ENCODE measurements around the gene IL4R. TPM values are rescaled to one million over a fixed set of nuclear protein-coding genes. Genes with fewer than 3 reads are reported as not detected.

IL4R gene
- total and polyA plus RNA-seq, 3 donors from 2014 or later: 41.4 to 70.7 (median 68.6) TPM

- no peaks in the 10 kb centered on the region for H3K27me3 ChIP-seq
- no peaks in the 10 kb centered on the region for H3K9me3 ChIP-seq
- 88% methylated on average over 12 of the region's 12 CpGs for WGBS, 2 donors
- no peak overlapping the region for H3K27ac ChIP-seq
- H3K4me1 ChIP-seq: no peaks in the 10 kb centered on the region
- intact Hi-C loops (cut with DNase I; ENCODE audit: low total_unique reads): no loop called here
- TF ChIP-seq CTCF (IDR thresholded peaks at IDR 0.05) (no peak), POLR2A (IDR thresholded peaks at IDR 0.05) (no peak)
- DNase-seq: no peak
- no peak overlapping the region for H3K4me3 ChIP-seq
- H3K36me3 ChIP-seq (ENCODE audit: low read depth, missing control alignments): no peaks in the 10 kb centered on the region
Measured at GRCh38 chr16:27303256-27304100, 10.3 kb upstream of the IL4R start.

DNA sequence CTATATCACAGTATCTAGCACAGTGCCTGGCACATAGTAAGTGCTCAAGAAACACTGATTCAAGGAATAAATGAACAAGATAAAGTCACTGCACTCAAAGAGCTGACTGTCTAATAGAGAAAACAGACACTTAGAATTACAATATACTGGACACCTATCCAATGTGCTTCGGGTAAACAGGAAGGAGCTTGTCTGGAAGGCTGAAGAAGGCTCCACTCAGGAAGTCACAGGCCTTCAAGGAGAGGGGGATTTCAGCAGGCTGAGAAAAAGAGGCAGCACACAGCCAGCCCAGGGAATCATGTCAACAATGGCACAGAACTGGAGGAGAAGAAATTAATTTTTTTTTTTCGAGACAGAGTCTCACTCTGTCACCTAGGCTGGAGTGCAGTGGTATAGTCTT lies 9.7 kb upstream of the IL4R start:
- Histone ChIP-seq H3K4me1 (no peaks in the 10 kb centered on the region), H3K27me3 (no peaks in the 10 kb centered on the region), H3K9me3 (no peaks in the 10 kb centered on the region), H3K4me3 (no peak overlapping the region), H3K27ac (no peak overlapping the region), H3K36me3 (ENCODE audit: low read depth, missing control alignments) (no peaks in the 10 kb centered on the region)
- DNase-seq: no peak
- intact Hi-C loops (cut with DNase I; ENCODE audit: low total_unique reads): no loop called here
- TF ChIP-seq POLR2A (IDR thresholded peaks at IDR 0.05) (no peak), CTCF (IDR thresholded peaks at IDR 0.05) (no peak)
- 64 to 79% methylated on average over 2 of the region's 2 CpGs for WGBS, 2 donors

- Histone ChIP-seq H3K36me3 (ENCODE audit: low read depth, missing control alignments) (no peaks in the 10 kb centered on the region), H3K27ac (no peak overlapping the region), H3K27me3 (no peaks in the 10 kb centered on the region), H3K4me1 (no peaks in the 10 kb centered on the region), H3K9me3 (no peaks in the 10 kb centered on the region), H3K4me3 (no peak overlapping the region)
- TF ChIP-seq POLR2A (IDR thresholded peaks at IDR 0.05) (no peak), CTCF (IDR thresholded peaks at IDR 0.05) (no peak)
- intact Hi-C loops (cut with DNase I; ENCODE audit: low total_unique reads): no loop called here
- 61 to 63% methylated on average over 5 of the region's 5 CpGs for WGBS, 2 donors
- DNase-seq: no peak
Measured at GRCh38 chr16:27304881-27305745, 8.7 kb upstream of the IL4R start.

DNA sequence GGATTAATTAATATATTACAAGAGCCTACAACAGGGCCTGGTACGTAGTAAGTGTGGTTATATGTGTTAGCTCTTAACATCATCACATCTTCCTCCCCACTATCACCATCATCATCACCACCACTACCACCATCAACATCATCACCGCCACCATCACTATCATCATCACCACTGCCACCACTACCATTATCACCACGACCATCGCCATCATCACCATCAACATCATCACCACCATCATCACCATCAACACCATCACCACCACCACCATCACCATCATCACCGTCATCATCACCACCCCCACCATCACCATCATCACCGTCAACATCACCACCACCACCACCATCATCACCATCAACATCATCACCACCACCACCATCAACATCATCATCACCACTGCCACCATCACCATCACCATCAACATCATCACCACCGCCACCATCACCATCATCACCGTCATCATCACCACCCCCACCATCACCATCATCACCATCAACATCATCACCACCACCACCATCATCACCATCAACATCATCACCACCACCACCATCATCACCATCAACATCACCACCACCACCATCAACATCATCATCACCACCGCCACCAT lies 7.8 kb upstream of the IL4R start:
- H3K4me3 ChIP-seq: no peak overlapping the region
- TF ChIP-seq CTCF (IDR thresholded peaks at IDR 0.05): no peak
- no peak for TF ChIP-seq POLR2A (IDR thresholded peaks at IDR 0.05)
- H3K4me1 ChIP-seq: peaks cover under 1% of the 10 kb centered on the region
- no peaks in the 10 kb centered on the region for H3K36me3 ChIP-seq (ENCODE audit: low read depth, missing control alignments)
- H3K9me3 ChIP-seq: no peaks in the 10 kb centered on the region
- intact Hi-C loops (cut with DNase I; ENCODE audit: low total_unique reads): no loop called here
- H3K27ac ChIP-seq: no peak overlapping the region
- no peak for DNase-seq
- H3K27me3 ChIP-seq: no peaks in the 10 kb centered on the region
- 94 to 95% methylated on average over 9 of the region's 9 CpGs for WGBS, 2 donors

Data from testis (tissue), 3 donors.